Measurements from ENCODE around the gene COQ8B. TPM values are rescaled to one million over a fixed set of nuclear protein-coding genes. Genes with fewer than 3 reads are reported as not detected.
A peak's percentile ranks its signal among the peaks of the same experiment; 100 is the strongest.

Gene COQ8B
- total RNA-seq, 6 donors from 2014 or later: 46.2 to 142 (median 65.4) TPM

- Histone ChIP-seq H3K4me3 (no peak overlapping the region), H3K4me1 (peaks cover 42 to 49% (median 43%) of the 10 kb centered on the region in 4 donors), H3K27me3 (no peaks in the 10 kb centered on the region), H3K9me3 (no peaks in the 10 kb centered on the region), H3K36me3 (peaks cover 40 to 78% (median 57%) of the 10 kb centered on the region in 4 donors), H3K27ac (peak overlapping the region in 2 of 4 donors; percentile 21 to 59)
- WGBS, 2 donors: 89 to 94% methylated on average over 3 of the region's 3 CpGs
- TF ChIP-seq POLR2AphosphoS5 (IDR thresholded peaks at IDR 0.05): no peak
- no peak for TF ChIP-seq POLR2A (IDR thresholded peaks at IDR 0.05)
- TF ChIP-seq EP300 (IDR thresholded peaks at IDR 0.05): no peak
- no peak for TF ChIP-seq CTCF (IDR thresholded peaks at IDR 0.05)
- no peak for DNase-seq
- ATAC-seq (ENCODE audit: low FRiP score in 2 of 2): no peak
These were observed 8.2 kb upstream of the COQ8B start for GRCh38 chr19:40724855-40725254.

GRCh38 chr19:40724315-40724714, 7.6 kb upstream of the COQ8B start:
- Histone ChIP-seq H3K27ac (peak overlapping the region in 3 of 4 donors; percentile 24 to 59 (median 35)), H3K27me3 (no peaks in the 10 kb centered on the region), H3K36me3 (peaks cover 35 to 72% (median 51%) of the 10 kb centered on the region in 4 donors), H3K9me3 (no peaks in the 10 kb centered on the region), H3K4me3 (no peak overlapping the region), H3K4me1 (peaks cover 47 to 54% (median 48%) of the 10 kb centered on the region in 4 donors)
- no peak for DNase-seq
- 86 to 93% methylated on average over 4 of the region's 4 CpGs for WGBS, 2 donors
- TF ChIP-seq EP300 (IDR thresholded peaks at IDR 0.05) (no peak), POLR2AphosphoS5 (IDR thresholded peaks at IDR 0.05) (no peak), CTCF (IDR thresholded peaks at IDR 0.05) (no peak), POLR2A (IDR thresholded peaks at IDR 0.05) (no peak)
- ATAC-seq (ENCODE audit: low FRiP score in 2 of 2): no peak

GRCh38 chr19:40723661-40724254, 7.1 kb upstream of the COQ8B start:
- peaks cover 47 to 55% (median 51%) of the 10 kb centered on the region in 4 donors for H3K4me1 ChIP-seq

GRCh38 chr19:40721936-40722661, 5.4 kb upstream of the COQ8B start:
- peaks cover 23 to 50% (median 30%) of the 10 kb centered on the region in 4 donors for H3K36me3 ChIP-seq
- TF ChIP-seq EP300 (IDR thresholded peaks at IDR 0.05) (no peak), POLR2AphosphoS5 (IDR thresholded peaks at IDR 0.05) (peak in 1 of 2 donors; percentile 31)
- H3K27me3 ChIP-seq: no peaks in the 10 kb centered on the region
- 63 to 78% methylated on average over 8 to 9 of the region's 9 CpGs for WGBS, 2 donors
- ATAC-seq (ENCODE audit: low FRiP score in 2 of 2): no peak
- peak overlapping the region in 3 of 4 donors; percentile 24 to 76 (median 75) for H3K4me3 ChIP-seq
- no peak for DNase-seq
- H3K9me3 ChIP-seq: no peaks in the 10 kb centered on the region
- peak overlapping the region; percentile 98 to 99 (median 98) for H3K27ac ChIP-seq
- peaks cover 47 to 67% (median 52%) of the 10 kb centered on the region in 4 donors for H3K4me1 ChIP-seq

More at GRCh38 chr19:40723661-40724254, 7.1 kb upstream of the COQ8B start:
- DNase-seq: no peak
- Histone ChIP-seq H3K27ac (peak overlapping the region in 3 of 4 donors; percentile 24 to 59 (median 35)), H3K36me3 (peaks cover 30 to 67% (median 46%) of the 10 kb centered on the region in 4 donors), H3K4me3 (no peak overlapping the region), H3K9me3 (no peaks in the 10 kb centered on the region), H3K27me3 (no peaks in the 10 kb centered on the region)
- ATAC-seq (ENCODE audit: low FRiP score in 2 of 2): no peak
- WGBS, 2 donors: 93 to 94% methylated on average over 5 of the region's 5 CpGs
- TF ChIP-seq POLR2A (IDR thresholded peaks at IDR 0.05) (no peak), POLR2AphosphoS5 (IDR thresholded peaks at IDR 0.05) (no peak), EP300 (IDR thresholded peaks at IDR 0.05) (no peak), CTCF (IDR thresholded peaks at IDR 0.05) (no peak)

GRCh38 chr19:40721140-40721486, 4.4 kb upstream of the COQ8B start:
- no peak for ATAC-seq (ENCODE audit: low FRiP score in 2 of 2)
- 89 to 95% methylated on average over 6 of the region's 6 CpGs for WGBS, 2 donors
- peak overlapping the region; percentile 13 to 90 (median 76) for H3K4me3 ChIP-seq
- H3K36me3 ChIP-seq: peaks cover 16 to 41% (median 20%) of the 10 kb centered on the region in 4 donors
- H3K9me3 ChIP-seq: no peaks in the 10 kb centered on the region
- peaks cover 50 to 72% (median 56%) of the 10 kb centered on the region in 4 donors for H3K4me1 ChIP-seq
- peak overlapping the region; percentile 98 to 99 (median 98) for H3K27ac ChIP-seq
- H3K27me3 ChIP-seq: no peaks in the 10 kb centered on the region
- DNase-seq: no peak
- TF ChIP-seq POLR2A (IDR thresholded peaks at IDR 0.05): no peak
- no peak for TF ChIP-seq CTCF (IDR thresholded peaks at IDR 0.05)
- TF ChIP-seq EP300 (IDR thresholded peaks at IDR 0.05): no peak
- TF ChIP-seq POLR2AphosphoS5 (IDR thresholded peaks at IDR 0.05): no peak

Data from upper lobe of left lung (tissue), 6 donors.